Keratinocyte (primary cell): Measurements from ENCODE around the gene SWT1. TPM values are rescaled to one million over a fixed set of nuclear protein-coding genes. Genes with fewer than 3 reads are reported as not detected.
"Not testable (repeated sequence)": the region's sequence is repeated elsewhere in the genome, so short reads cannot be mapped to it uniquely, and the experiment has no call there.

Experiments used
- DNase-seq: peaks from one replicate; pipeline ENCODE4 v3.0.0-alpha.2; 2011; ENCODE audit warnings: low read depth, missing footprints, low spot score
- FAIRE-seq: peaks from 2 replicates; lab custom pipeline; 2011; peaks lifted over from hg19 to GRCh38; lab: Jason Lieb, UNC
- H2AFZ ChIP-seq: 2 replicates; pipeline ENCODE4 v1.6.0; 2012; ENCODE audit warnings: low read length, control low read depth, inconsistent platforms; ENCODE audit not compliant: control insufficient read depth
- H3K27ac ChIP-seq: 2 replicates; pipeline ENCODE4 v1.5.1; 2011; ENCODE audit warnings: low read length; ENCODE audit not compliant: control insufficient read depth, insufficient read depth
- H3K27me3 ChIP-seq: 3 replicates; pipeline ENCODE4 v1.6.0; 2011; ENCODE audit warnings: low read length; ENCODE audit not compliant: control insufficient read depth, insufficient read depth; ENCODE audit errors: extremely low read depth
- H3K36me3 ChIP-seq, 2 experiments: 2 replicates in 1 of 2; 3 replicates in 1 of 2; pipeline ENCODE4 v1.5.1; 2011; ENCODE audit warnings: low read length in 2 of 2, mild to moderate bottlenecking in 1 of 2; ENCODE audit not compliant: control insufficient read depth in 2 of 2, insufficient read depth in 2 of 2; ENCODE audit errors: extremely low read depth in 1 of 2
- H3K4me1 ChIP-seq: 3 replicates; pipeline ENCODE4 v1.5.1; 2011; ENCODE audit warnings: low read length; ENCODE audit not compliant: control insufficient read depth, insufficient read depth; ENCODE audit errors: extremely low read depth
- H3K4me2 ChIP-seq: 3 replicates; pipeline ENCODE4 v1.6.0; 2011; ENCODE audit warnings: low read depth, low read length; ENCODE audit not compliant: control insufficient read depth, insufficient read depth; ENCODE audit errors: extremely low read depth
- H3K4me3 ChIP-seq, 3 experiments: fragments of 200-600 bp in 1 of 3; sonication (generic) in 1 of 3; 2 replicates in 2 of 3; 3 replicates in 1 of 3; pipeline ENCODE4 v1.5.1; 2011 to 2016; ENCODE audit warnings: low read length in 3 of 3, mild to moderate bottlenecking in 3 of 3, control low read depth in 2 of 3, inconsistent platforms in 1 of 3, low read depth in 1 of 3, mixed read lengths in 1 of 3, mixed run types in 1 of 3, moderate library complexity in 1 of 3; ENCODE audit not compliant: control insufficient read depth in 2 of 3, insufficient read depth in 2 of 3; ENCODE audit errors: extremely low read depth in 1 of 3
- H3K79me2 ChIP-seq: 2 replicates; pipeline ENCODE4 v1.6.0; 2012; ENCODE audit warnings: low read length; ENCODE audit not compliant: control insufficient read depth, insufficient read depth
- H3K9ac ChIP-seq: 3 replicates; pipeline ENCODE4 v1.6.0; 2011; ENCODE audit warnings: low read length; ENCODE audit not compliant: control insufficient read depth, insufficient read depth; ENCODE audit errors: extremely low read depth
- H3K9me1 ChIP-seq: 3 replicates; pipeline ENCODE4 v1.6.0; 2011; ENCODE audit warnings: low read length; ENCODE audit not compliant: control insufficient read depth, insufficient read depth; ENCODE audit errors: extremely low read depth
- H3K9me3 ChIP-seq: 2 replicates; pipeline ENCODE4 v1.5.1; 2012; ENCODE audit warnings: low read depth, low read length; ENCODE audit not compliant: control insufficient read depth
- H4K20me1 ChIP-seq: 3 replicates; pipeline ENCODE4 v1.6.0; 2011; ENCODE audit warnings: low read length; ENCODE audit not compliant: control insufficient read depth, insufficient read depth; ENCODE audit errors: extremely low read depth
- CTCF ChIP-seq, 3 experiments: IDR thresholded peaks in 1 of 3; conservative IDR thresholded peaks in 1 of 3; optimal IDR thresholded peaks in 1 of 3; 2 replicates in 2 of 3; 3 replicates in 1 of 3; pipeline versions ENCODE3 to v1.5.1; 2011; ENCODE audit warnings: low read length in 3 of 3, mild to moderate bottlenecking in 3 of 3, moderate library complexity in 2 of 3, control low read depth in 1 of 3, inconsistent platforms in 1 of 3; ENCODE audit not compliant: insufficient read depth in 2 of 3; ENCODE audit errors: extremely low read depth in 1 of 3
- EZH2 ChIP-seq: IDR thresholded peaks from one replicate; pipeline ENCODE4 v1.6.1; 2012; ENCODE audit warnings: inconsistent platforms, mild to moderate bottlenecking, low read length, moderate library complexity
- dilution Hi-C: fragments of 300-500 bp; cut with MboI; formaldehyde crosslinking; loops from one replicate; pipeline ENCODE4 v1.7.0; 2020; ENCODE audit warnings: low sequenced_read_pairs; ENCODE audit not compliant: extremely low pct_ligation_motif_present
- polyA plus RNA-seq, 5 experiments: library from polyadenylated mRNA; depleted of rRNA in 3 of 5; stranded (reverse) in 3 of 5; stranded (forward) in 1 of 5; unstranded in 1 of 5; fragments of >200 nt; gene quantifications; 1 replicate in 1 of 5; 2 replicates in 3 of 5; 3 replicates in 1 of 5; pipeline versions ENCODE4 v1.2.1 to v1.2.3, GENCODE V29; 2011 to 2012; ENCODE audit warnings: missing spikeins in 2 of 5, low read depth in 1 of 5, low replicate concordance in 1 of 5

The SWT1 gene
- polyA plus RNA-seq, 1 donor (not counting 4 experiments of a cell fraction or from before 2014, with no cell fraction given): 2.9 TPM

GRCh38 chr1:185255595-185255994, 98.6 kb downstream of the SWT1 start:
- H3K9me3 ChIP-seq, H3K27ac ChIP-seq, H3K36me3 ChIP-seq, H3K9me1 ChIP-seq, H4K20me1 ChIP-seq, H3K9ac ChIP-seq, H3K79me2 ChIP-seq, H3K4me3 ChIP-seq, H3K4me2 ChIP-seq, FAIRE-seq, DNase-seq, H3K4me1 ChIP-seq, H2AFZ ChIP-seq, dilution Hi-C loops, H3K27me3 ChIP-seq: not testable (repeated sequence)

GRCh38 chr1:185257116-185257949, 100.4 kb downstream of the SWT1 start:
- H3K4me2 ChIP-seq, H3K9me3 ChIP-seq, H3K36me3 ChIP-seq, H3K79me2 ChIP-seq, H3K4me3 ChIP-seq, H4K20me1 ChIP-seq, DNase-seq, H3K27ac ChIP-seq, H3K9me1 ChIP-seq, H3K9ac ChIP-seq, H2AFZ ChIP-seq, H3K4me1 ChIP-seq, H3K27me3 ChIP-seq, dilution Hi-C loops, FAIRE-seq: not testable (repeated sequence)

- H3K9me3 ChIP-seq: no peaks in the 10 kb centered on the region
- no peaks in the 10 kb centered on the region for H4K20me1 ChIP-seq
- H3K9ac ChIP-seq: no peak overlapping the region
- H2AFZ ChIP-seq: no peak overlapping the region
- FAIRE-seq (no peak), DNase-seq (no peak)
- H3K79me2 ChIP-seq: no peaks in the 10 kb centered on the region
- no peak for TF ChIP-seq EZH2
- TF ChIP-seq CTCF (optimal IDR thresholded peaks at IDR 0.05 in 1 of 3, IDR thresholded peaks at IDR 0.05 in 1 of 3, conservative IDR thresholded peaks at IDR 0.05 in 1 of 3; ENCODE audit: extremely low read depth in 1 of 3, insufficient read depth in 2 of 3, low read length in 3 of 3): no peak
- H3K36me3 ChIP-seq: no peaks in the 10 kb centered on the region
- no peaks in the 10 kb centered on the region for H3K27me3 ChIP-seq
- H3K4me3 ChIP-seq: no peak overlapping the region
- H3K27ac ChIP-seq: no peak overlapping the region
- no peaks in the 10 kb centered on the region for H3K9me1 ChIP-seq
- no peak overlapping the region for H3K4me2 ChIP-seq
- no peaks in the 10 kb centered on the region for H3K4me1 ChIP-seq
- dilution Hi-C loops: no loop called here
Measured at GRCh38 chr1:185257950-185258208, 100.9 kb downstream of the SWT1 start.
